HG03469 (cell line): ENCODE measurements around the gene NHSL1.
"Not testable (repeated sequence)": the region's sequence is repeated elsewhere in the genome, so short reads cannot be mapped to it uniquely, and the experiment has no call there.

Source experiments
- ATAC-seq: cut with Tn5 transposase; IDR thresholded peaks from one replicate; pipeline ENCODE4 v1.9.1; 2021; ENCODE audit warnings: mild to moderate bottlenecking, moderate library complexity, moderate number of reproducible peaks; ENCODE audit not compliant: unreplicated experiment

Gene NHSL1

GRCh38 chr6:138430361-138431145 is 68.7 kb downstream of the NHSL1 start:
- no peak for ATAC-seq

DNA sequence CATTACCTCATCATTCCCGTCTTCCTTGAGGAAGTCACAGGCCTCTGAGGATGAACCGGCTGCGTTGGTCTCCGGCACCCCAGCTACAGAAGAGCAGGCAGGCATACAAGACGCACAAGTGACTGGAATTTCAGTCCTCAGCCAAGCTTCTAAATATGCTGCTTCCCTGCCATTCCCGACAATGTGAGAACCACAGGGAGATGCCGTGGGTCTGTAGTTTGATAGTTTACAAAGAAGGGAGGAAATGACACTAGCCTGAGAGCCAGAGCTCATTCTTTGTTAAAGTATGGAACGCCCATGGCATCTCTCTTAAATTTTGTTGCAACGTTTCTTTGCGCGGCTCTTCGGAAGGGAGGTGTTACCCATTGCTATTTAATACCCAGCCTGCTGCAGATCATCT is 69.5 kb downstream of the NHSL1 start:
- ATAC-seq, result no peak

DNA sequence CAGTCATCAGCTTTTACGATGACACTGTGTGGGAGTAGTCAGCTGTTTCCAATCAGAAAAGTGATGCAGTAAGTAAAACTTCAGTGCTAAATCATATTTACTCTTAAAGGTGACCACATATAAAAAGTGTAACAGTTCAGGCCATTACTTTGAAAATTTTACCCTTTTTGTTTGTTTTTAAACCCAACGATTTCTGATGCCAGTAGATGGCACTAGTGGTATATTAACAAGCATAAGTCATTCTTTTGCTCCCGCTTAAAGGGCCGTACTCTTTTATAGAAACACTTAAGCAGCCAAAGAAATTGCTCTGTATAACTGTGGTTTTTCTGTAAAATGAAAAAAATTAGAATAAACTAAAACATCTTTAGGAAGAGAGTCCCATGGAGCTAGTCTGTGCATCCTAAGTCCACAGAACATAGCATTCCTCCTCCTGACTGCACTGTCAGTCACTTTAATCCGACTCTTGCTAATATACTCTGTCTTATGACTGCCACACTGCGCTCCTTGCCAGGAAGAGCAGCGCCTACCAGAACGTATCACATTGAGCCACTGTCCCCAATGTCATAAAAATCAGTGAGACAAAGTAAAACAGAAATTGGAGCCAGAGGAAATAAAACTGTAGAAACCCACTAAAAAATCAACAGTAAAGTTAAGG is 70.2 kb downstream of the NHSL1 start:
- no peak for ATAC-seq

- ATAC-seq, result no peak
Measured at GRCh38 chr6:138427701-138428100, 71.6 kb downstream of the NHSL1 start.

- ATAC-seq, result no peak
Measured at GRCh38 chr6:138426500-138427123, 72.7 kb downstream of the NHSL1 start.

DNA sequence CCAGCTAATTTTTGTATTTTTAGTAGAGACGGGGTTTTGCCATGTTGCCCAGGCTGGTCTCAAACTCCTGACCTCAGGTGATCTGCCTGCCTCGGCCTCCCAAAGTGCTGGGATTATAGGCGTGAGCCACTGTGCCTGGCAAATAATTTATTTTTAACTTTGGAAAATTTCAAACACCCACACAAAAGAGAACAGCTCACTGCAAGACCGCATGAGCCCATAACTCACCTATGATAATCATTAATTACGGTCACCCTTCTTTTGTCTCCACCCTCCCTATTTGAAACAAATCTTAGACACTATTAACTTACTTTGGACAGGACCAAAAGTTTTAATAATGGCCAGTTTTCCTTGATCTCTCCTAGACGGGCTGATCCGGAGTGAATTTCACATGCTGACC is 74.0 kb downstream of the NHSL1 start:
- not testable (repeated sequence) for ATAC-seq

DNA sequence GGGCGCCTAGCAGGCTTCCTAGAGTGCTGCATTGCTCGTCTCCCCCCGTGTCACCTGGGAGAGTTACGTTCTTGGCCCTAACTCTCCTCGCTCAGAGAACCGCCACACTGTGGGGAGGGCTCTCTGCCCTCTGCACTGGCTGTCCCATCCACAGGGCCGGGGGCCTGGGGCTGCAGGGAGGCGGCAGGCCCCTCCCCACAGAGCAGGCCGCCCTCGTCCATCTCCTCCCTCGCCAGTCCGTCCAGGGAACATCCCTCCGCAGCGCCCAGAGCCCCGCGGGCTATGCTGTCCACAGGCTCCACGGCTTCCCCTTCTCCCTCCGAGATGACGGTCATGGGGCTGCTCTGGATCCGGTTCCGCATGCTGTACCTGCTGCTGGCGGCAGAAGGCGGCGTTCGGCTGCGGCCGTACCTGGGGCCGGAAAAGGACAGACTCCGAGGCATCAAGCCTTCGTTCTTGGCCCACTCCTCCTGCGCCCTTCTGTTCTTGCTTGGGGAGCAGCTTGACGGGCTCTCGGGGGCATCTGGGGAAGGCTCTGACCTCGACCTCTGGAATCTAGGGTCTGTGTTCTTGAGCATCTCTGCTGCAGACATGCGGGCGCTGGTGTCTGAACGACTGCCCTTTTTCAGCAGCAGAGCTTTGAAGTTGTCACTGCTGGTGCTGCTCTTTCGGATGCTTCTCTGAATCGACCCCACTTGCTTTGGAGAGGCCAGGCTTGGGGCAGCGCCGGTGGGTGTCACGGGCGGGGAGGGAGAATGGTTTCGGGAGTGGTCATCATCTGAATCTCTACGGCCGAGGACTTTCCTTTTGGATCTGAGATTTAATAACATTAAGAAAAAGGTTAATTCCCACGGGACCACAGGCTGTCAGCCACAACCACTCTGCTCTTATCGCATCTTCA is 75.0 kb downstream of the NHSL1 start:
- no peak for ATAC-seq

- no peak for ATAC-seq
Measured at GRCh38 chr6:138422861-138423260, 76.4 kb downstream of the NHSL1 start.

DNA sequence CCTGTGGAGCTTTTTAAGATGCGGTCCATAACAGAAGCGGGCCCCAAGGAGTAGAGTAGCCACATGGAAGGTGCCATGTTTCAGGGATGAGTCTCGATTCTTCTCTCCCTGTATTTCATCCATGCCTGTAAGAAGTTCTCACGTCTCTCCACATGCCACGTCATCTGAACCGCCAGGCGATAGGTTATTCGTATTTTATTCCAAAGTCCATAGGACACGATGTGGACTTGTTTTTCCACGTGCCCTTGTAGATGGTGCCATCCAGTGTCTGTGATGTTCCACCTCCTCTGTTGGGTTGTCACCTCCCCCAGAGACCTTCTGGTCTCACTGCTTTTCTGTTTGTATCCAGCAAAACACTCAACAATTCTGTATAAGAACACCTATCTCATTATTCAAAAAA is 77.7 kb downstream of the NHSL1 start:
- no peak for ATAC-seq

DNA sequence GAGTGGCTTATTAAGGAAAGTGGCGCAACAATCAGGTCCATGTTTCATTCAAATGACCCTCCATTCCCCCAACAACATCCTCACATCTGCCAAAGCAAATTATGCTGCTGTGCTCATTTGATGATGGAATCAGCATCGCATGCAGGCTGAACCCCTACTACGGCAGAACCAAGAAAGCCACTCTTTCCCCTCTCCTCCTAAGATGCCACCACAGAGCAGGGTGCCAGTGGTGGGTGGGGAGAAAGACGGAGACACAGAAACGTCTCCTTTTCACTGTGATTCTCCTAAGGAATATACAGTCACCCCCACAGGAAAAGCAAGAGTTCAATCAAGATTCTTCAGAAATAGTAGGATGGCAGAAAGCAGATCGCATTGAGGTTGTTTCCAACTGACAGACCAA is 78.2 kb downstream of the NHSL1 start:
- no peak for ATAC-seq

- ATAC-seq, result no peak
Measured at GRCh38 chr6:138420356-138420755, 78.9 kb downstream of the NHSL1 start.

DNA sequence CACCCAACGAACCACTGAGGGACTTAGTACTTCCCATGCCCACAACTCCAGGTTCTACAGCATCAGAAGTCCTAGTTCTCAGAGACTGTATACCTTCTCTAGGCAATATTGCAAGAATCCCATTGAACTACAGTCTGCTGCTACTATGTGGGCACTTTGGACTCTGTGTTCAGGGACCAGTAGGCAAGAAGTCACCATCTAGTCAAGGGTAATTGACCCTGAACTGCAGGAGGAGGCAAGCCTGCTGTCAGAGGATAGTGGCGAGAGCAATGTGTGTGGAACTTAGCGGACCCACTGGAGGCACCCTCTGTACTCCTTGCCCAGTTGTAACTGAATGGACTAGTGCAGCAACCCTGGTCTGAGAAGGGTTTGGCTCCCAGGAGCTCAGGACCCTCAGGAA is 79.5 kb downstream of the NHSL1 start:
- no peak for ATAC-seq

DNA sequence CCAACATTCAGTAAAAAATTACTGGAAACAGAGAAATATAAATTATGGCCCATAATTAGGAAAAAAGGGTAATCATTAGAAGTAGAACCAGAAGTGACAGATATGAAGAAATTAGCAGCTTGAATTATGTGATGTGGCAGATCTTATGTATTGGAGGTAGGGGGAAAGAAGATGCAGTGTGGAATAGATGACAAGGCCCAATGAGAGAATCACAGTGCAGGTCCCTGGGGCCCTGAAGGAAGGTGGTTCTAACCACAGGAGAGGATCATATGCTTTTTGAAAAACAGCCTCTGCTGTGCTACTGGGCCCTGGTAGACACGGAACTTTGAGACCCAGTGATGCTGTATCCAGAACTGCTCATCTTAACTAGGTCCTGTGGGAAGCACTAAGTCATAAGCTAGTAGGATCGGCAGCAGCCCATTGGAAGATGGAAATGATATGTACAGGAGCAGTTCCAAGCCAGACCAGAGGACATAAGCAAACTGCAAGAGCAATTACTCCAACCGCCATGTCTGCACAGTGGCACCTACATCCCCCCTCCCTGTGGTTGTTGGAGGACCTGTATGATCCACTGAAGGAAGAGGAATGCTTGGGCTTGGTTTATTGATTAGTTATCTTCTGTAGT is 81.1 kb downstream of the NHSL1 start:
- ATAC-seq, result no peak

GRCh38 chr6:138417493-138418117 is 81.7 kb downstream of the NHSL1 start:
- ATAC-seq, result no peak

DNA sequence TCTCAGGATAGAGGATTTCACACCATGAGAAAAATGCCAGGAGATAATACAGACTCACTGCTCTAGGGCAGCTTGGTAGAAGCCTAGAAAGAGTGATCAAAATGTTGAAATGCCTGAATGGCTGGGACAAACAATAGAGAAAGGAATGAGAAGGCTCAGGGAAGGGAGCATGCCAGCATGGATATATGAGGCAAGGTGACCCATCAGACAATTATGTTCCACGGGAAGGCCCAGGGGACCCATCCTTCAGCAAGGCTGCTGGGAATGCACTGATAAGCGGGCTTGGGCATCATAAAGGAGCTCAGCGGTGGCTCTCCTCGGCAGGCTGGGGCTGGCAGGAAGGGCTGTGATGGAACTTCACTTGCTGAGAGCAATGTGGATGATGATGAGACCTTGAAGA is 83.1 kb downstream of the NHSL1 start:
- ATAC-seq, result no peak

DNA sequence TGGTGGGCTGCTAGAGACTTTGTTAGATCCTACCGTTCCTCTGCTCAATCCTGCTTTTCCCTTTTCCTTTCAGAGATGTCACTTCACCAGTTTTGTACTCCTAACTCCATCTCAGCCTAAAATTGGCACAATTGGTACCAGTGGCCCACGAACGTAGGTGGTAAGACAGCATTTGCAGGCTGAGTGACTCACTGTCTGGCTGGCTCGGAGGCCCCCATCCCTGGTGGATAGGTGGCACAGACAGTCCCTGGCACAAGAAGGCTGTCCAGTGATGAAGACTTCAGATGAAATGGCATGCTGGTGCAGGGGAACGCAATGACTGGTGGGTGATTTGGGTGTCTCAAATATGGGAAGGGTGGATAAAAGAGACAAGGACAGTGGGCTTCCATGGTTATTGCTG is 84.2 kb downstream of the NHSL1 start:
- no peak for ATAC-seq

DNA sequence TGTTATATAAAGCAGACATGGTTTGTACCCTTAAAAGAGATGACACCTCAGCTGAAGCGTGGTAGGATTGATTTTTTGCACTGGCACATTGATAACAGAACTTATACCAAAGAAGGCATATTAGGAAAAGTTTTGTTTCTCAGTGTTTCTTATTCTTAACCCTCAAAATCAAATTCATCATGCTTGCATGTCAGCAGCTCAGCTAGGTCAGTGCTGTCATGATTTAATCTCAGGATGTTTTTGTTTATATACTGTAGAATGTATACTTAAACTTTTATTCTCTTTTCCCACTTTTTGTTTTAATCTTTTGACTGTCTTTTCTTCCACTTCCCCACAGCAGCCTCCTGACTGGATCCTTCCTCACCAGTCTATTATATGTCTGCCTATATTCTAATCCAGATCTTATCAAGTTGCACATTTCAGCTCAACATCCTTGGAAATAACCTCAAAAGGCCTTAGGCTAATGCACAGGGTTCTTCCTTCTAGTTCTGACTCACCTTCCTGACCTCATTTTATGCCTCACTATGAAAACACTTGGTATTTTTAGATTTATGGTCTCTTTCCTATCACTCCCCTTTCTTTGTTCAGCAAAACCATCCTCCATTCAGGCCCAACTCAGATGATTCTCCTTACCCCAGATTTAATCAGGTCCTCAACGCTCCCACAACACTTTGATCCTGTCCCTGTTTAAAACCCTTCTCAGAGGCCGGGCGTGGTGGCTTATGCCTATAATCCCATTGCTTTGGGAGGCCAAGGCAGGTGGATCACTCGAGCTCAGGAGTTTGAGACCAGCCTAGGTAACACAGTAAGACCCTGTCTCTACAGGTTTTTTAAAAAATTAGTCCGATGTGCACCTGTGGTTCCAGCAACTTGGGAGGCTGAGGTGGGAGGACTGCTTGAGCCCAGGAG is 88.1 kb downstream of the NHSL1 start:
- no peak for ATAC-seq

DNA sequence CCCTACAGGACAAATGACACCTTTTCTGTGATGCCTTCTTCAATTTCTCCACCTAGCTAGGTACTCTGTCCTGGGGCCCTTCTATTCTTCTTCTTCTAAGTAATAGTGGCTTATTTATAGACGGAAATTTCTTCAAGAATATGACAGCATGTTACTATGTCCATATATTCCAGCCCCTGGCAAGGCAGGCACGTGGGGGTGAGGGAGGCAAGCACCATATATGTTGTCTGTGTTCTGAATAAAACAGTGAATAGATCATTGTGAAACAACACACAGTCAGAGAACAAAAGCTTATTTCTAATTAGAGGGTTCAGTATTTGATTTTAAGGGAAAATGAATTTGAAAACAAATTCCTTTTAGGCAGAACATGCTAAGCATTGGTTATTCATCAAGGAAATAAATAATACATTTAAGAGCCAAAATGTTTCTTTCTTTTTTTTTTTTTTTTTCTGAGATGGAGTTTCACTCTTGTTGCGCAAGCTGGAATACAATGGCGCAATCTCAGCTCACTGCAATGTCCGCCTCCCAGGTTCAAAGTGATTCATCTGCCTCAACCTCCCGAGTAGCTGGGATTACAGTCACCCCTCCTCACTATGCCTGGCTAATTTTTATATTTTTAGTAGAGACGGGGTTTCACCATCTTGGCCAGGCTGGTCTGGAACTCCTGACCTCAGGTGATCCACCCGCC is 89.1 kb downstream of the NHSL1 start:
- ATAC-seq, result no peak

- no peak for ATAC-seq
Measured at GRCh38 chr6:138406443-138406842, 92.9 kb downstream of the NHSL1 start.
